Astrocyte (in vitro differentiated cells and primary cell): ENCODE data around the gene ZP3.
"Not testable (repeated sequence)": the region's sequence is repeated elsewhere in the genome, so short reads cannot be mapped to it uniquely, and the experiment has no call there.

ENCODE experiments used
- CTCF ChIP-seq: IDR thresholded peaks from 2 replicates; pipeline ENCODE4 v1.5.1; 2011; ENCODE audit warnings: low read depth, mild to moderate bottlenecking, inconsistent platforms, low read length, moderate library complexity; ENCODE audit not compliant: insufficient read depth
- EZH2 ChIP-seq: IDR thresholded peaks from 2 replicates; pipeline ENCODE4 v1.6.1; 2012; ENCODE audit warnings: mild to moderate bottlenecking, low read length, inconsistent platforms; ENCODE audit not compliant: insufficient read depth

- not testable (repeated sequence) for TF ChIP-seq CTCF, EZH2
These were observed 15.7 kb downstream of the ZP3 start for GRCh38 chr7:76440404-76440803.
